HTERT RPE-1 (cell line): ENCODE data around the gene ELK4.
"Not testable (repeated sequence)": the region's sequence is repeated elsewhere in the genome, so short reads cannot be mapped to it uniquely, and the experiment has no call there.

Experiments used
- in situ Hi-C: fragments of 300-500 bp; cut with MboI; formaldehyde crosslinking; loops from 4 replicates; pipeline ENCODE4 v1.14.3; 2020; ENCODE audit warnings: low sequenced_read_pairs

Gene ELK4

GRCh38 chr1:205665201-205666045, 33.6 kb upstream of the ELK4 start:
- in situ Hi-C loops = no loop called here

DNA sequence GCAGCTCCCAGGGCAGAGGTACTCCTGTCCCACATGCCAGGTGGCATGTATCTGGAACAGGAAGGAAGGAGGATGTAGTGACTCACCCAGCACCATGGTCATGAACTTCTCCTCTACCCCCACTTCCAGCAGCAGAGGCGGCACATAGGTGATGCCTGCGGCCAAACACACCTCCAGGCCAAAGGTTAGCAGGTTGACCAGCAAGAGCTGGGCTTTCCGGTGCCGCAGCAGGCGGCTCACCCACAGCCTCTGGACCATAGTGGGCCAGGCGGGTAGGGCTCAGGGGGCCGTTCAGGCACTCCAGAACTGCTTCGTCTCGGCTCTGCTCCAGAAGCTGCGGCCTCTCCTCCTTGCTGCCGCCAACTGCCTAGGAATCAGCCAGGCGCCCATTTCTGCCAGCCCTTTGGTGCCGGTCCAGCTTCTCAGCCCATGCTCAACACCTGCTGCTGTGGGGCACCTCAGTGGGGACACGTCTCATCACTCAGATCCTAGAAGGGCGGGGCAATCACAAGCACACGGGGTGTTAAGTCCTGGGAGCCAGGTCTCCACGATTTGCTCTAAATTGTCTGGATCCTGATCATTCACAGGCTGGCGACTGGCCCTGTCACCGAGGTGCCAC, 32.7 kb upstream of the ELK4 start:
- in situ Hi-C loops = no loop called here

- in situ Hi-C loops = no loop called here
Measured at GRCh38 chr1:205663286-205663936, 31.6 kb upstream of the ELK4 start.

DNA sequence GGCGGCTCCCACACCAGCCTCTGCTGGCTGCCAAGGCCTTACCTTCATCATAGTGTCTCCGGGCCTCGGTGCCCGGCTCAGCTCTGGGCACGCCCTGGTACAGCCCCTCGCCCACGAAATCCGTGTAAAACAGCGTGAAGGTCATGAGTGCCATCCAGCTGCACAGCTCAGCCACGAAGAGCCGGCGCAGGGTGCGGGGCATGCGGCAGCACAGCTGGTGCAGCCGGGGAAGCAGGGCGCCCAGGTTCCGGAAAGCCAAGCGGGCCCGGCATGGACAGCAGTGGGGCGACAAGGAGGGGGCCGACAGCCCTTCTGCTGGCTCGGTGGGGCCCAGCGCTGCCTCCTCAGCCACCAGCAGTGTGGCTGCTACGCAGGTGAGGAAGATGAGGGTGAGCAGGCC, 31.0 kb upstream of the ELK4 start:
- in situ Hi-C loops = no loop called here

DNA sequence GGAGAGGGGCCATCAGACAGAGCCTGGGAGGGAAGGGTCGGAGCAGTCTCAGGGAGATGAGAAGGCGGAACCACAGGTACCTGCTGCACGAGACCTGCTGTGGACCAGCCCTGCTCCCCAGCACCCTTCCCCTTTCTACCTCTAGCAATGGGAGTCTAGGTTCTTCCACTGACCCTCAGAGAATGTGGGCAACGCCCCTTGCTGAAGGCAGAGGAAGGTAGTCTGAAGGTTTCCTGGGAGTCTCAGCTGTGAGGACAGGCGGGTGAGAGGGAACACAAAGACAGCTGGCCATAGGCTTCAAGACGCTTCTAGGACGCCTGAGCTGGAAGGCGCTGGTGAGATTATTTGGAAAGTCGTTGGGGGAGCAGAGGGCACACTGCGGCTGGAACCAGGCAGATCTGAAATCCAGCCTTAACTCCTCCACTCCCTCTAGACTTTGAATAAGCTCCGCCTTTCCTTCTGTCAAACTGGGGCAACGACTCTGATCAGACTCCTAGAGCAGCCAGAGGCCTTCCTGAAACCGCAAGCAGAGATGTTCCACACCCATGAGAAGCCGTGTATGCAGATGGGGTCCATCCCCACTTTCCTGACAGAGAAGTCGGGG, 30.4 kb upstream of the ELK4 start:
- in situ Hi-C loops = no loop called here

DNA sequence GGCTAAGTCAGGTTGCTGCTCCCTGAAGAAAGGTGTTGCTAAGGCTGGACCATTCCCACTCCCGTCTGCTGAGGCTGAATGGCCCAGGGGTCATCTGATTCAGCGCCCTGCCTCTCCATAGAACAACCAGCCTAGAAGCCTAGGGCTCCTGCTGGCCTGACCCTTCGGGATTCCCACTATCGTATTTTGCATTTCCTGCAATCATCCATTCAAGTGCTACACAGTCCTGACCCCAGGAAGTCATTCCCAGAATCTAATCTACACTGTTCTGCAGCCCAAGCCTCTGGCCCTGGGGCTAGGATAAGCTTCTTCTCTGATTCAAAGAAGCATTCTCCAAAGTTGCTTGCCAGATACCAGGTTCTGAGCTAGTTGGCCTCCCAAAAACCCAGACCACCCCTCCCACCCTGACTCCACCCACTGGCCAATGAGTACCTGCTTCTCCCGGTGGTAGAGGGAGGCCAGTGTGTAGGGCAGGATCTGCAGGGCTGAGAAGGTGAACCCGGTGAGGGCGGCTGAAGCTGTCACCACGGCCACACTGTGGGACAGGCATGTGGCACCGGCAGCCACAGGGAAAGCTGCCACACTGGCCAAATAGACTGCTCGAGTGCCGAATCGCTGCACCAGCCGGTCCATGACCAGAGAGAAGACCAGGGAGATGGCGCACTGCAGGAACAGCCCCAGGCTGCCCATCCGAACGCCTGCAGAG, 29.8 kb upstream of the ELK4 start:
- in situ Hi-C loops = no loop called here

- in situ Hi-C loops = no loop called here
Measured at GRCh38 chr1:205660361-205660760, 28.6 kb upstream of the ELK4 start.

DNA sequence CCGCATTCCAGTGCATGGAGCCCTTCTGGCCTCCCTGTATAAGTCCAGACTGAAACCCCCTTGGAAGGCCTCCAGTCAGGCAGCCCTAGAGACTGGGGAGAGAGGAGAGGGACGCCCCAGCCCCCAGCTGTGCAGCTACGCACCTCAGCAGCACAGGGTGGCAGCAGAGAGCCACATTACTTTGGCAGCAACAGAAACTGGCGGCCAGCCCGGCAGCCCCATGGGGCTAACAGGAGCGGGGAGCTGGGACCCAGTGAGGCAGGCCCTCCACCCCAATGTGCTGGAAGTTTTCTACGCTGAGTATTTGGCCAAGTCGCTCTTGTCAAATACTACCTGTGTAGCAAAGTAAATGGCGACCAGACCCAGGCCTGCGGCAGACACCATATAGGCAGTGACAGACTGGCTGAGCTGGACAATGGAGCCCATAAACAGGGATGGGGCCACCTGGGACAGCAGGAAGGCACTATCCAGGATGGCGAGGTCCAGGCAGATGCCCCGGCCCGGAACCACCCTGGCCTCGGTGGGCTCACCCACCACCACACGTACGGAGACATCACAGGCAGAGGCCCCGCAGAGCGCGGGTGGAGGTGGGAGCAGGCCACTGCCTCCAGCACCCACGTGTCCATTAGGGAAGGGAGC, 27.3 kb upstream of the ELK4 start:
- in situ Hi-C loops = no loop called here

GRCh38 chr1:205656236-205656635, 24.4 kb upstream of the ELK4 start:
- in situ Hi-C loops = no loop called here

DNA sequence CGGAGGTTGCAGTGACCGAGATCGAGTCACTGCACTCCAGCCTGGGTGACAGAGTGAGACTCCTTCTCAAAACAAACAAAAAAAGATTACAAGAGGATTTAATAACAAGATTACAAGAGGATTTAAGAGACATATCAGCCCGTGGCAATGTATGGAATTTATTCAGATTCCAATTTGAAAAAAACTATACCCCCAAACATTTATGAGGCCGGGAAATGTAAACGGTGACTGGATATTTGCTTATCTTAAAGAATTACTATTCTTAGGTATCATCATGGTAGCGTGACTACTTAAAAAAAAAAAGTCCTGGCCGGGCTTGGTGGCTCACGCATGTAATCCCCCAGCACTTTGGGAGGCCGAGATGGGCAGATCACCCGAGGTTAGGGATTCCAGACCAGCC, 21.2 kb upstream of the ELK4 start:
- in situ Hi-C loops = no loop called here

- in situ Hi-C loops = no loop called here
Measured at GRCh38 chr1:205650241-205650640, 18.4 kb upstream of the ELK4 start.

DNA sequence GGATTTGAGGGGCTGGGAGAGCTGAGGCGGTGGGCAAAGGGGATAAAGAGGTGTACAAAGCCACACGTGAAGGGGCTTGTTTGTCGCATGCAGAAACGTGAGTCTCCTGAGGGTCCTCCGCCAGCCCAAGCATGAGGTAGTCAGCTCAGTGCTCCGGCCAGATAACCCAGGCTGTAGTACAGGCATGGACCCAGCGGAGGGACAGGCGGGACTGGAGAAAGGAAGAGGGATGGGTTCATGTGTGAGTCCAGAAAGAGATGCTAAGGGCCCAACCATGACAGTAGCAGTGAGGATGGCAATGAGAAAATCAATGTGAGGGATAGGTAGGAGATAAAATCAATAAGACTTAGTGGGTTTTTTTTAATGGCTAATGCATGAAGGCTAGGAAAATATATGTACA, 13.7 kb upstream of the ELK4 start:
- in situ Hi-C loops = no loop called here

DNA sequence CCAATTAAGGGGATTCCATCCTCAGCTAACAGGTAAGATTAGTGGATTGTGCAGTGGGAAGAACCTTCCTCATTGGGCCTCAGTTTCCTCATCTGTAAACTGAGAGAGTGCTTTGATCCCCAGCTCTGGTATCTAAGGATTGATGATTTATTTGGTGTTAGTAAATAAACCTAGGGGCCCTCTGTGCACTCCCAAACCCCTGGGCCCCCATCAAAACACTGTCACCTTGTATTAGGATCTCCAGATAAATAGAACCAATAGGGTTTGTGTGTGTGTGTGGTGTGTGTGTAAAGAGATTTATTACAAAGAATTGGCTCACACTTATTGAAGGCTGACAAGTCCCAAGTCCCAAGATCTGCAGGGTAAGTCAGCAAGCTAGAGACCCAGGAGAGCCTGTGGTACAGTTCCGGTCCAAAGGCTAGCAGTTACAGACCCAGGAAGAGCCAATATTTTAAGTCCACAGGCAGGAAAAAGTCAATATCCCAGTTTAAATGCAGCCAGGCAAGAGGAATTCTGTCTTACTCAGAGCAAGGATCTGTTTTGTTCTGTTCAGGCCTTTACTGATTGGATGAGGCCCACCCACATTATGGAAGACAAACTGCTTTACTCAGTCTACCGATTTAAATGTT, 11.0 kb upstream of the ELK4 start:
- in situ Hi-C loops = no loop called here

DNA sequence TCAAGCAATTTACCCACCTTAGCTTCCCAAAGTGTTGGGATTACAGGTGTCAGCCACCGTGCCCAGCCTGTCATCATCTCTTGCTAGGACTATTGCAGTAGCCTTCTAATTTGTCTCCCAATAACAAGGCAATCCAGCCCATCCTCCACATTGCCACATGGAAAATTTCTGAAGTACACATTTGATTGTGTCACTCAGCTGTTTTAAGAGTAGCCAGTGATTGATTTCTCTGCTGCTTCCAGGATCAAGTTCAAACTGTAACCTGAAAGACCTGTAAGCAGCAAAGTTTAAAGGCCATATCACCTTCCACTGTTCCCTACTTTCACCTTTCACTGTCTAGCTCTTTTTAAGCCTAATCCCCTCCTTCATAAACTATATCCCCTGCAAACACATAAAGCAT, 7.8 kb upstream of the ELK4 start:
- in situ Hi-C loops = no loop called here

- in situ Hi-C loops = no loop called here
Measured at GRCh38 chr1:205637854-205638468, 6.2 kb upstream of the ELK4 start.

DNA sequence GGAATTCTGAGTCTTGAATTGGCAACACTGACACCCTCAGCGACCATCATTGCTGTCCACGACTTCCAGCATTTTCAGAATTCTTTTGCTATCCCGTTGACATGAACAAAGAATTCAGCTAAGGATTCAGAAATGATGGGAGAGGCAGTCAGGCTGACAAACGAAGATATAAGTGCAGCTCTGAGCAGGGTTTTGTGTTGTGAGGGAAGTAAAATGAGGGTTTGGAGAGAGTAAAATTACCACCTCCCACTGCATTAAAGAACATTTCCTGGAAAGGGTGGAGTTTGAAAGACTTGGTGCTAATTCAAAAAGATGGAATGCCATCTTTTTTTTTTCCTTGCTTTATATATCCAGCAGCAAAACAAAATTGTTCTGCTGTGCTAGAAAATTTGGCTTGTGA, 4.9 kb upstream of the ELK4 start:
- in situ Hi-C loops = no loop called here

DNA sequence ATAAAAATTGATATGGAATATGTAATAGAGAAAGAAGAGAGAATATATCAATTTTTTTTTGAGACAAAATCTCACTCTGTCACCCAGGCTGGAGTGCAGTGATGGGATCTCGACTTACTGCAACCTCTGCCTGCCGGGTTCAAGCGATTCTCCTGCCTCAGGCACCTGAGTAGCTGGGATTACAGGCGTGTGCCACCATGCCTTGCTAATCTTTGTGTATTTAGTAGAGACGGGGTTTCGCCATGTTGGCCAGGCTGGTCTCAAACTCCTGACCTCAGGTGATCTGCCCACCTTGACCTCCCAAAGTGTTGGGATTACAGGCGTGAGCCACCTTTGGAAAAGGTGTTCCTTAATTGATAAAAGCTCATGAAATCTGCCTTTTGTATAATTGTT, 4.3 kb upstream of the ELK4 start:
- in situ Hi-C loops = not testable (repeated sequence)

DNA sequence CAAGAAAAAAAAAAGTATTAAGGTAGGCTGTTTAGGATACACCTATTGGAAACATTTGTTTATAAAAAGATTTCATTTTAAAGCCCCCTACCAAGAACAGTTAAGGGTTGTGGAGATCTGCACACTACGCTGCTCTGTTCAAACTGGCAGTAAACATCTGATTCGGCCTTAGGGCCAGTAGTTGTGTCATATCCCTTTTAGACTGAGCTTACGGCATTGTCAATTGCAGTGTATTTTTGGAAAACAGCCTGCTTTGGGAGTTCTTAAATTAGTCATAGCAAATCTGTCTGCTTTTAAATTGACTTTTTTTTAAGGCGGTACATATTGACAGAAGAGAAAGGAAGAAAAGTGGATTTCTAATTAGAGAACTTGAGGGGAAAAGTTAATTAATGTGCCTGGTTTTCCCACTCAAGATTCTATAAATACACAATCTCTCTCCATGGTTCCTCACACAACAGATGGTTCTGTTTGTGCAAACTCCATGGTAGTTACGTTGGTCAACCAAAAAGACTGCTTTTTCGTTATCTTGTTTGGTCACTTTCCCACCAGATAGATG, 1.7 kb upstream of the ELK4 start:
- in situ Hi-C loops = no loop called here

GRCh38 chr1:205632669-205633169, 908 bp upstream of the ELK4 start:
- in situ Hi-C loops = no loop called here
